Measurements from ENCODE around the gene NINL. TPM values are rescaled to one million over a fixed set of nuclear protein-coding genes. Genes with fewer than 3 reads are reported as not detected.
A peak's percentile ranks its signal among the peaks of the same experiment; 100 is the strongest.

Gene NINL
- polyA plus RNA-seq, 1 donor (not counting 4 experiments of a cell fraction or from before 2014, with no cell fraction given): 0.79 TPM

GRCh38 chr20:25444556-25444955, 140.8 kb downstream of the NINL start:
- TF ChIP-seq CTCF (optimal IDR thresholded peaks at IDR 0.05 in 1 of 3, IDR thresholded peaks at IDR 0.05 in 1 of 3, conservative IDR thresholded peaks at IDR 0.05 in 1 of 3; ENCODE audit: extremely low read depth in 1 of 3, insufficient read depth in 2 of 3, low read length in 3 of 3) (no peak), EZH2 (IDR thresholded peaks at IDR 0.05; ENCODE audit: low read length) (no peak)
- Histone ChIP-seq H3K9me1 (ENCODE audit: control insufficient read depth, extremely low read depth, insufficient read depth, low read length) (no peaks in the 10 kb centered on the region), H3K36me3 (ENCODE audit: control insufficient read depth in 2 of 2, extremely low read depth in 1 of 2, insufficient read depth in 2 of 2, low read length in 2 of 2) (peaks cover 0 to 9% of the 10 kb centered on the region in 2 experiments), H3K4me1 (ENCODE audit: control insufficient read depth, extremely low read depth, insufficient read depth, low read length) (no peaks in the 10 kb centered on the region), H3K27me3 (ENCODE audit: control insufficient read depth, extremely low read depth, insufficient read depth, low read length) (no peaks in the 10 kb centered on the region), H2AFZ (ENCODE audit: control insufficient read depth, low read length) (no peak overlapping the region), H3K9ac (ENCODE audit: control insufficient read depth, extremely low read depth, insufficient read depth, low read length) (no peak overlapping the region), H3K27ac (ENCODE audit: control insufficient read depth, insufficient read depth, low read length) (no peak overlapping the region), H3K9me3 (ENCODE audit: control insufficient read depth, low read depth, low read length) (no peaks in the 10 kb centered on the region), H4K20me1 (ENCODE audit: control insufficient read depth, extremely low read depth, insufficient read depth, low read length) (no peaks in the 10 kb centered on the region), H3K4me2 (ENCODE audit: control insufficient read depth, extremely low read depth, insufficient read depth, low read depth, low read length) (no peak overlapping the region), H3K4me3 (ENCODE audit: control insufficient read depth in 2 of 3, extremely low read depth in 1 of 3, insufficient read depth in 2 of 3, low read depth in 1 of 3, low read length in 3 of 3) (no peak overlapping the region), H3K79me2 (ENCODE audit: control insufficient read depth, insufficient read depth, low read length) (no peaks in the 10 kb centered on the region)
- FAIRE-seq (peak; percentile 39), DNase-seq (ENCODE audit: low read depth, low spot score) (no peak)
- dilution Hi-C loops (cut with MboI; ENCODE audit: extremely low pct_ligation_motif_present, low sequenced_read_pairs): no loop called here

- no peaks in the 10 kb centered on the region for H3K79me2 ChIP-seq (ENCODE audit: control insufficient read depth, insufficient read depth, low read length)
- no peak overlapping the region for H2AFZ ChIP-seq (ENCODE audit: control insufficient read depth, low read length)
- no peaks in the 10 kb centered on the region for H3K4me1 ChIP-seq (ENCODE audit: control insufficient read depth, extremely low read depth, insufficient read depth, low read length)
- FAIRE-seq: no peak
- TF ChIP-seq EZH2 (IDR thresholded peaks at IDR 0.05; ENCODE audit: low read length): no peak
- no peak for TF ChIP-seq CTCF (optimal IDR thresholded peaks at IDR 0.05 in 1 of 3, IDR thresholded peaks at IDR 0.05 in 1 of 3, conservative IDR thresholded peaks at IDR 0.05 in 1 of 3; ENCODE audit: extremely low read depth in 1 of 3, insufficient read depth in 2 of 3, low read length in 3 of 3)
- no peak overlapping the region for H3K4me2 ChIP-seq (ENCODE audit: control insufficient read depth, extremely low read depth, insufficient read depth, low read depth, low read length)
- H3K27me3 ChIP-seq (ENCODE audit: control insufficient read depth, extremely low read depth, insufficient read depth, low read length): no peaks in the 10 kb centered on the region
- H4K20me1 ChIP-seq (ENCODE audit: control insufficient read depth, extremely low read depth, insufficient read depth, low read length): no peaks in the 10 kb centered on the region
- no peak overlapping the region for H3K4me3 ChIP-seq (ENCODE audit: control insufficient read depth in 2 of 3, extremely low read depth in 1 of 3, insufficient read depth in 2 of 3, low read depth in 1 of 3, low read length in 3 of 3)
- no peak overlapping the region for H3K9ac ChIP-seq (ENCODE audit: control insufficient read depth, extremely low read depth, insufficient read depth, low read length)
- no peaks in the 10 kb centered on the region for H3K9me3 ChIP-seq (ENCODE audit: control insufficient read depth, low read depth, low read length)
- no peak for DNase-seq (ENCODE audit: low read depth, low spot score)
- no peaks in the 10 kb centered on the region for H3K9me1 ChIP-seq (ENCODE audit: control insufficient read depth, extremely low read depth, insufficient read depth, low read length)
- peaks cover 0 to 1% of the 10 kb centered on the region in 2 experiments for H3K36me3 ChIP-seq (ENCODE audit: control insufficient read depth in 2 of 2, extremely low read depth in 1 of 2, insufficient read depth in 2 of 2, low read length in 2 of 2)
- H3K27ac ChIP-seq (ENCODE audit: control insufficient read depth, insufficient read depth, low read length): no peak overlapping the region
- dilution Hi-C loops (cut with MboI; ENCODE audit: extremely low pct_ligation_motif_present, low sequenced_read_pairs): no loop called here
Observed at GRCh38 chr20:25439328-25439727, 146.0 kb downstream of the NINL start.
